GM19238 (cell line): ENCODE data around the gene FBRS.
"Not testable (repeated sequence)": the region's sequence is repeated elsewhere in the genome, so short reads cannot be mapped to it uniquely, and the experiment has no call there.

Experiments
- DNase-seq: peaks from one replicate; pipeline ENCODE4 v3.0.0; 2011; ENCODE audit warnings: low spot score; ENCODE audit not compliant: insufficient read length

FBRS gene

DNA sequence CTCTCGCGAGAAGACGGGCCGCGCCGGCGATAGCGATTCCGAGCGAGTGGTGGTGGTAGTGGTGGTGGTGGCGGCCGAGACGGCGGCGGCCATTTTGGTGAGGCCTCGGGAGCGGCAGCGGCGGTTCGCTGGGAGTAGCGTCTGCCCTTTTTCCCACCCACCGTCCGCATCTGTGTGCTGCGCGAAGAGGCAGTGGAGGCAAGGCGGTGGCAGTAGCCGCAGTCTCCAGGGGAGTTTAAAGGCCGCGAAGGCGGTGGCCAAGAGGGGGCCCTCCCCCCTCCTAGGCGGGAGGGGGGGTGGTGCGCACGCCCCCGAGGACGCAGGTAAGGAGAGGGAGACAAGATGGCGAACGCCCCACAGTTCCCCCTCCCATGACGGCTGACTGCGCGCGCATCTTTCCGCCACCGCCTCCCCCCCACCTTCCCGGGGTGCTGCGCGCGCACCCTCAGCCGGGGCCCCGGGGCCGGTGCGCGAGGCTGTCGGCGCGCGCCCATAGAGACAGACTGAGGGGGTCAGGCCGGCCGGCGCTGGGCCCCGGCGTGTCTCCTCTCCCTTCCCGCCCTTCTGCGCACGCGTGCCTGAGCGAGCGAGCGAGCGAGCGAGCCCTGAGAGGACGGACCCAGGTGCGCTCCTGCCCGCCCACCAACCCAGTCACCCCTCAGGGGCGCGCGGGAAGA, 40.0 kb downstream of the FBRS start:
- peak; percentile 96 for DNase-seq

GRCh38 chr16:30698816-30699614, 40.8 kb downstream of the FBRS start, which contains the start of gene SRCAP:
Gene SRCAP (plus strand): TSS chr16:30699171. CDS start chr16:30700825, 1,654 bp downstream.
- DNase-seq: peak; percentile 83

DNA sequence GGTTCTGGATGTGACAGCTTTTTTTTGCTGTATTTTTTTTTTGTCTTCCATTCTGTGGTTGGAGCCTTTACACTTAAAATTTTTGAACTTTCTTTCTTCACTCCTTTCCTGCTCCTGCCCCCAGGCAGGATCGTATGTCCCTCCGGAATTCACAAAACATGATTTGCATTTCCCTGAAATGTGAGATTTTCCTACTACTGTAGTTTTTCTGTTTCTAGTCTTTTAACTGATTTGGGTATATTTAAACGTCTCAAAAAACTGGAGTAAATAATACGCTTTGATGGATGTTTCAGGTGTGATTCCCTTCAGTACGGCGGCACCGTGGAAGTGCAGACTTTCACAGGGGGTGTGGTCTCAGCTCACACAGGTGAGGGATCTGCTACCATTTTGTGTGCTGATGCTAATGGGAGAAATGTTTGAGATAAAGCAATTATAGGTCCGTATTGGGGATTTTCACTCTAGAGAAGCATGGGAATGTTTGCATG, 41.4 kb downstream of the FBRS start:
- DNase-seq: no peak

DNA sequence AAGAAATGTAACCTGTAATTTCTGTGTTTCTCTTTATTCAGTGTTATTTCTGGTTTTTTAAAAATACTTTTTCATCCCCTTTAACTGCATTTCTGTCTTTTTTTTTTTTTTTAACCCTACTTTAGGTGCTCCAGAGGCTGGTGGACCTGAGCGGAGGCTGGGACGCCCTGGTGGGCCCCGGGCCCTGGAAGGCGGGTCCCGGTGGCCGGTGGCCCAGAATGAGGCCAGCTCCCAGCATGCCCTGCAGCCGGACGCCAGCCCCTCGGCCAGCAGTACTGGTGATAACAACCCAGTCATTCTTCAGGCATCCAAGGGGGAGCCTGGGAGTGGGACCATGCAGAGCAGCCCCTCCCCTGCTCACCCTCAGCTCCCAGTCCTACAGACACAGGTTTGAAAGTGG, 42.3 kb downstream of the FBRS start:
- DNase-seq: no peak

DNA sequence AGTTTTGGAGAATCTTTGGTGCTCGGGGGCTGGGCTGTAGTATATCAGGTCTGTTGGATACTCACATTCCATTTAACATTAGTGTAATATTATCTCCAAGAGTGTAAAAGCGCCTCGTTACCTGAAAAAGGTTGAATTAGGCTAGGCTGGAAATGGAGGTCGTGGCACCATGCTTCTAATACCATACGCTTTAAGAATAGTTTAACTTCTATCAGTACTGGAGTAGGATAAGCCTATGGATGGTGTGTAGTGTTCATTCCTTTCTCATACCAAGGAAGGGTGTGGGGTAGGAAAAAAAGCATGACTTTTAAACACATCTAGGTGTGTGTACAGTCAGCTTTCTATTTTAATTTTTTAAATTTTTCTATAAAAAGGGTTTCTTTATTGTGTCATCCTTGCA, 42.7 kb downstream of the FBRS start:
- DNase-seq: no peak

DNA sequence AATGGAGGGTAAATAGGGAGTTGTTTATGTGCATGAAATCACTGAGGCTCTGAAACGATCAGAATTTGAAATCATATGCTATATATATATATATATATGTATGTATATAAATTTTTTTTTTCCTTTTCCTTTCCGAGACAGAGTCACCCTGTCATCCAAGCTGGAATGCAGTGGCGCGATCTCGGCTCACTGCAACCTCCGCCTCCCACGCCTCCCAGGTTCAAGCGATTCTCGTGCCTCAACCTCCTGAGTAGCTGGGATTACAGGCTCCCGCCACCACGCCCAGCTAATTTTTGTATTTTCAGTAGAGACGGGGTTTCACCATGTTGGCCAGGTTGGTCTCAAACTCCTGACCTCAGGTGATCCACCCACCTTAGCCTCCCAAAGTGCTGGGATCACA, 44.8 kb downstream of the FBRS start:
- DNase-seq: not testable (repeated sequence)

DNA sequence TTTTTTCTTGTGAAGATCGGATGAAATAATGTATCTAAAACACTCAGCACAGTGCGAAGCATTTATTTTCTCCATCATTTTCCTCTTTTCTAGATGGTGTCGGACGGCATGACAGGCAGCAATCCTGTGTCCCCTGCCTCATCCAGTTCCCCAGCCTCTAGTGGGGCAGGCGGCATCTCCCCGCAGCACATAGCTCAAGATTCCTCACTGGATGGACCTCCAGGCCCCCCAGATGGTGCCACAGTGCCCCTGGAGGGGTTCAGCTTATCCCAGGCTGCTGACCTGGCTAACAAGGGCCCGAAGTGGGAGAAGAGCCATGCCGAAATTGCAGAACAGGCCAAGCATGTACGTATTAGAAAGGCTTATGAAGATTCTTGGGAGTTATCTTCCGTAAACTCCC, 45.7 kb downstream of the FBRS start:
- no peak for DNase-seq

DNA sequence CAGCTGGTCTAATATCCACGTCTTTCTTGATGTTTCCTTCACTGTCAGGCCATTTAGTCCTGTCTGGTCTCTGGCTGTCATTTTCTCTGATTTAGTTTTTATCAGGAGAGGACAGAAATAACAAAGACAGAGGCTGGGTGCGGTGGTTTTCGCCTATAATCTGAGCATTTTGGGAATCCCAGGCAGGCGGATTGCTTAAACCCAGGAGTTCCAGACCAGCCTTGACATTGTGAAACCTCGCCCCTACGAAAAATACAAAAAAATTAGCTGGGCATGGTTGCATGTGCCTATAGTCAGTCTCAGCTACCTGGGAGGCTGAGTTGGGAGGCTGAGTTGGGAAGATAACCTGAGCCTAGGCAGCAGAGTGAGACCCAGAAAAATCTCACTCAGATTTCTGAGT, 47.8 kb downstream of the FBRS start:
- DNase-seq: no peak

DNA sequence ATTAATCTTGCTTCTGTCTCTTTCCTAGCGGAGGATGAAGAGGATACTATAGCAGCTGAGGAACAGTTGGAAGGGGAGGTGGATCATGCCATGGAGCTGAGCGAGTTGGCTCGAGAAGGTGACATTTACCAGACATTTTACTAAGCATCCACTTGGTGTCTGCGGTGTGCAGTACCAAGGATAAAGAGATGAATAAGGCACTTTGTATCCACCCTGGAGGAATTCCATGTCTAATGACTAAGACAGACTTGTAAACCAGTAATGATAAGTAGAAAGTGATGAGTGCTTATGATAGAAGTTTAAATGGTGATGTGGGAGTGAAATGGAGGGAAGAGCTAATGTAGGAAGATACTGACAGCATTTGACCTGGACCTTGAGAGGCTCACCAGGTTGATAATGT, 52.7 kb downstream of the FBRS start:
- DNase-seq: no peak

GRCh38 chr16:30711712-30712111, 53.5 kb downstream of the FBRS start:
- DNase-seq: no peak

DNA sequence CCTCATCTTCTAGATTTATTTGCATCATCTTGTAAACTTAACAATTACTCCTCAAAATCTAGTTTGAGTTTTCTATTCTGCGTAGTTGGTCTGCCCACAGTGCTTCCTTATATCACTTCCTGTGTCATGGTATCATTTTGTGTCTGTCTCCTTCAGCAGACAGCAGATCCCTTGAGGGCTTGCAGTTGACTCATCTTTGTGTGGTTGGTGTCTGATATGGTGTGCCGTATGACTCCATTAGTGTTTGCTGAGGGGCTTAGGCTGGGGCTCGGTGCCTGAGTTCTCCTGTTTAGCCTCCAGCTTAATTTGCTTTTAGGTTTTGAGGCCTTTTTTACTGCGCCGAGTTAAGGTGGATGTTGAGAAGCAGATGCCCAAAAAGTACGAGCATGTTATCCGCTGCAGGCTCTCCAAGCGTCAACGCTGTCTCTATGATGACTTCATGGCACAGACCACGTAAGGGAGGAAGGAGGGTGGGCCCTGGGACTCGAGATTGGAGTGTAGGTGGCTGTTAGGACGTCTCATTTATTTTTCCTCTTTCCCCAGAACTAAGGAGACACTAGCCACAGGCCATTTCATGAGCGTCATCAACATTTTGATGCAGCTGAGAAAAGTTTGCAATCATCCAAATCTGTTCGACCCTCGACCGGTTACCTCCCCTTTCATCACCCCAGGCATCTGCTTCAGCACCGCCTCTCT, 57.7 kb downstream of the FBRS start:
- no peak for DNase-seq

DNA sequence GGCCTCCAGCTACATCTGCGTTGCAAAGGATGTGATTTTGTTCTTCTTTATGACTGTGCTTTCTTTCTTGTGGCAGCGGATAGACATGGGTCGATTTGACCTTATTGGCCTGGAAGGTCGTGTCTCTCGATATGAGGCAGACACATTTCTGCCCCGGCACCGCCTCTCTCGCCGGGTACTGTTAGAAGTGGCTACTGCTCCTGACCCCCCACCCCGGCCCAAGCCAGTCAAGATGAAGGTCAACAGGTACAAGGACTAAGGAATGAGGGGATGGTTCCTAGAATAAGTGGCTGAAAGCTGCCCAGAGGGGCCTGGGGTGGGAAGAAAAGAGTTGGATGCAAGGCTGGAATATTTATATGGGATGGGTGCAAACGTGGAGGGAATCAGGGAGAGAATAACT, 61.9 kb downstream of the FBRS start:
- DNase-seq: no peak
